Neural progenitor cell (in vitro differentiated cells): ENCODE results near the gene CCDC28B.

ENCODE experiments used
- CTCF ChIP-seq: fragments of 200-600 bp; sonication (generic); IDR thresholded peaks from 2 replicates; pipeline ENCODE4 v1.5.1; 2017; ENCODE audit warnings: antibody characterized with exemption, mild to moderate bottlenecking
- EZH2 ChIP-seq: fragments of 200-600 bp; sonication (generic); IDR thresholded peaks from 2 replicates; pipeline ENCODE4 v1.6.1; 2017; ENCODE audit warnings: antibody characterized with exemption, mild to moderate bottlenecking, moderate library complexity
- EZH2phosphoT487 ChIP-seq: fragments of 200-600 bp; sonication (generic); IDR thresholded peaks from 2 replicates; pipeline ENCODE4 v1.6.1; 2017; ENCODE audit warnings: antibody characterized with exemption

- TF ChIP-seq CTCF (no peak), EZH2 (peak; percentile 24), EZH2phosphoT487 (no peak)
Observed at GRCh38 chr1:32221980-32222755, 21.8 kb downstream of the CCDC28B start, which contains the start of the genes EIF3I and TMEM234.
